ENCODE data around the gene NOD1.
"Not testable (repeated sequence)": the region's sequence is repeated elsewhere in the genome, so short reads cannot be mapped to it uniquely, and the experiment has no call there.

The NOD1 gene

DNA sequence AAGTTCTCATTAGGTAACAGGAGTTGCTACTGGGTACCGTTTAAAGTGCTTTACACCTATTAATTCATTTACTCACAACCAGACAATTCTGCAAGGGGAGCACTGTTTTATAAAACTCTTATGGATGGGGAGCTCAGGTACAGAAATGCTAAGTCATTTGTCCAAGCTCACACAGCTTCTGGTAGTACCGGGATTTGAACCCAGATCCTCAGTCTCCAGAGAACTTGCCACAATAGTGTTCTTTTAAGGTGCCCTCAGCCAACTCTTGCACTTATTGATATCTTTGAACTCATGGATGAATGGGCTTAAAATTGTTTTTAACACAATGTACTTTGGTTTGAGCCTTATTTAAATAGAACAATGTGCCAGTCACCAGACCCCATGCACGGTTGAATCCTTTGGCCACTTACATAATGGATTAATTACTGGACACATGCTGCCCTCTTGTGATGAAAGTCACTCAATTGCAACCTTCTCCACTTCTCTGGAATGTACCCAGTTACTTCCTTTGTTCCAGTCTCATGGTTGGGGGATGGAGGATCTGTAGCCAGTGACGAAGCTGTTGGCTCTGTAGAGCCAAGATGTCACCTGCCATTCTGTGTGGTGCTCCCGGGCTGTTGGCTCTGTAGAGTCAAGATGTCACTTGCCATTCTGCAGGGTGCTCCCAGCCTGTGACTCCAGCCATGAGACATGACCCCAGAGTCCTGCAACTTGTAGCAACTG is 65.6 kb downstream of the NOD1 start:
- no peak for DNase-seq

DNA sequence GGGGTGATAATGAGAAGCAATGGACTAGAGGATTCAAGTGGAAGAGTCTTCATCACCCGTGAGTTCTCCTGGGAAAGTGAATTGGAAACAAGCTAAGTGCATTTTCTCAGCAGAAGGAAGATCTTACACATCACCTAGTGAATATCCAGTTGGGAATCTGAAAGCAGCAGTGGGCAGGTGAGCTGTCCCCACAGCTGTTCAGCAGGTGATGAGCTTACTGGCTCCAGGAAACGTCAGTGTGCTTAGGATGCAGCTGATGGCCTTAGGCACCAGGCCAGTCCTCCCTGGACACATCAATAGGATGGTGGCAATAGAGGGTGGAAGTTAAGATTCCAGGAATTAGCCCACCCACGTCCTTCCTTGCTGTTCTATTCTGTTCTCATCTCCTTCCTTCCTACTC is 66.7 kb downstream of the NOD1 start:
- no peak for DNase-seq

DNA sequence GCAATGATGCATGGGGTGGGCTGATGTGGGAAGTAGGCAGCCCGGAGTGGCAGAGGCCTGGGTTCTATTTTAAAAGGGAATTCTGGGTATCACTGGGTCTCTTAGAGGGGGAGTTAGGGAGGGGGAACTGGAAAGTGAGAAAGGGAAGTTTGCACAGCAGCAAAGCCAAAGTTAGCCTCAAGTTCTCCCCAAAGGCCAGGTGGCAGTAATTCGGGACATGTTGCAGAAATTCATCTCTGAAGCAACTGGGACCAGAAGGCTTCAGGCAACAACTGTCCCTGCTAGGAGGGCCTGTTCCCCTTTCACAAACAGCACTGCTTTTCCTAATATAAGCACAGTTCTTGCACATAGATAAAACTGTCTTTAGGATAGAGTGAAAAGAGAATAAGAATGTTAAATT is 67.4 kb downstream of the NOD1 start:
- no peak for DNase-seq

DNA sequence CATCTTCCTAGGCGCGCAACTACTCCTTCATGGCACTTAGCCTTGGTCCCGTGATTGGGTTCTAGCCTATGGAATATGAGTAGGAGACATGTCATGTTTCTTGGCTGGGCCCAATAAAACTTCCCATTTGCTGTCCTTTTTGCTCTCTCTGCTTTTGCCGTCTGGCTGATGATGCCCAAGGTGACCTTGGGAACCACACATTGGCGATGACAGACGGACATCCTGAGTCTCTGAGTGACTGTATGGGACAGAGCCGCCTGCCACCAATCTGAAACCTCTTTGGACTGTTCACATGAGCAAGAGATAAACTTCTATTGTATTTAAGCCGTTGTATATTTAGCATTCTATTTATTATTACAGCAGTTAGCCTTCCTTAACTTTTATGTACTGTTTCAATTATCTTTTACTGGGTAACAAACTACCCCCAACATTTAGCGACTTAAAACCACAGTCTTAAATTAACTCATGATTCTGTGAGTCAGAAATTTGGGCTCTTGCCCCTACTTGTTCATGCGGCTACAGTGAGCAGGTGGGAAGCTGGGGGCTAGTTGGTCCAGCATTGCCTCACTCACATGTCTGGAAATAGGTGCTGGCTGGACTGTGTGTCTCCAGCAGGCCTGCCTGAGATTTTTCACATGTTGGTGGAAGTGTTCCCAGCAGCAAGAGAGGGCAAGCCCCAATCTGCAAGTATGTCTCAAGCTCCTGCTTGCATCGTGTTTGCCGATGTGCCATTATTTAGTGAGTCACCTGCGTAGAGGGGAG is 71.7 kb downstream of the NOD1 start:
- no peak for DNase-seq

DNA sequence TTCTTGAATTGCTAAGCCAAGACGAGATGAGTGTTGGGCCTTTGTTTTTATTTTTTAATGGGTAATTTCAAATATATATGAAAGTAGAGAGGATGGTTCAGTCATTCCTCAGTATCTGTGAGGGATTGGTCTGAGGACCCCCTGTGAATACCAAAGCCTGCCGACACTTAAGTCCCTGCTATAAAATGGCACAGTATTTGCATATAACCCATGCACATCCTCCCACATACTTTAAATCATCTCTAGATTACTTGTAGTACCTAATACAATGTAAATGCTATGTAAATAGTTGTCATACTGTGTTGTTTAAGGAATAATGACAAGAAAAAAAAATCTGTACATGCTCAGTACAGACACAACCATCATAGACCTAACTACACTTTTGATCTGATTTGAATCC is 73.4 kb downstream of the NOD1 start:
- no peak for DNase-seq

DNA sequence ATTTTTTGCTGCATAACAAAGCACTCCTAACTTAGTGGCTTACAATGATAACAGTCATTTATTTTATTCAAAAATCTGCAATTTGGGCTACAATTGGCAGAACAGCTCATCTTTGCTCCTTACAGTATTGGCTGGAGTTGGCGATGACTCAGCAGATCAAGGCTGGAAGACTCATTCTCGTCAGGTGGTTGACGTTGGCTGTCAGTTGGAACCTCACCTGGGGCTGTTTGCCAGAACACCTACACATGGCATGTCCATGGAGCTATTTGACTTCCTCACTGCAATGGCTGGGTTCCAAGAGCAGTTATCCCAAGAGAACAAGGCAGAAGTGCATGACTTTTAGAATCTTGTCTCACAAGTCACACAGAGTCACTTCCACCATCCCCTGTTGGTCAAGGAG is 75.1 kb downstream of the NOD1 start:
- DNase-seq = no peak

DNA sequence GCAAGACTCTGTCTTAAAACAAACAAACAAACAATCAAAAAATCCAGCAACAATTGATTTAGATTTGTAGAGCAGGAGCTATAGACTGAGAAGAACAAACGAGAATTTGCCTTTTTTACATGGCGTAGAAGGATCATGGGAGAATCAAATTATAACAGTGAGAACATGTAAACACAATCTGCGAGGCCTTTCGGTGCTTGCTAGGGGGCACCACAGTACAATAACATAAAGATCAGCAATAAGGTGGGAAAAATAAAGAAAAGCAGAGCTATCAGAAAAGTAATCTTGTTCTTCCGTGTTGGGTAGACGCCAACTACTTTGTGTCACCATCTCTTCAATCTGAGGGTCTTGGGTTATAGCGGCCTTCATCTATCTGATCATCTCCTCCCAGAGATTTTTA is 82.2 kb downstream of the NOD1 start:
- no peak for DNase-seq

DNA sequence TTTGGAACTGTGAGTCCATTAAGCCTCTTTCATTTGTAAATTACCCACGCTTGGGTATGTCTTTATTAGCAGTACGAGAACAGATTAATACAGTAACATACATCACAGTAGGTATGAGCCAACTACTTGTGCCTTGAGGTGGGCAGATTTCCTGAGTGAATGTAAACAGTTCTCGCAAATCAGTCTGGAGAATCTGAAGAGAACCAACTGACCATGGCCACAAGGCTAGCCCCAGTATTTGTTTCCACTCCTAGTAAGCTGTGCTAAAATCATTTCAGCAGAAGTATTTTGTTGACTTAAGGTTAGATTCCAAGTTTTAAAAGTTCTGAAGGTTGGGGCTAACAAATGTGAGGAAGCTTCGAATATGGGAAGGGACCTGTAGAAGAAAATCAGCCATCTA is 82.9 kb downstream of the NOD1 start:
- no peak for DNase-seq

DNA sequence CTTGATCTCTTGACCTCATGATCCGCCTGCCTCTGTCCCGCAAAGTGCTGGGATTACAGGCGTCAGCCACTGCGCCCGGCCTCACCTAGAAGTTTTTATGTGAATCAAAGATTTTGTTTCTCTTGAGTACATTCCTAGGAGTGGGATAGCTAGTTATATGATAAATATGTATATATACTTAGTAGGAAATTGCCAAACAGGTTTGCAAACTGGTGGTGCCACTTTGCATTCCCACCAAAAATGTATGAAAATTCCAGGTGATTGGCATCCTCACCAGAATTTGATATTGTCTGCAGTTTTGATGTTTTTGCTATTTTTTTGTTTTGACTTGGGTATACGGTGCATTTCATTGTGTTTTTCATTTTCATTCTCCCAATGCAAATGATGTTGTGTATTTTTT is 86.8 kb downstream of the NOD1 start:
- no peak for DNase-seq

DNA sequence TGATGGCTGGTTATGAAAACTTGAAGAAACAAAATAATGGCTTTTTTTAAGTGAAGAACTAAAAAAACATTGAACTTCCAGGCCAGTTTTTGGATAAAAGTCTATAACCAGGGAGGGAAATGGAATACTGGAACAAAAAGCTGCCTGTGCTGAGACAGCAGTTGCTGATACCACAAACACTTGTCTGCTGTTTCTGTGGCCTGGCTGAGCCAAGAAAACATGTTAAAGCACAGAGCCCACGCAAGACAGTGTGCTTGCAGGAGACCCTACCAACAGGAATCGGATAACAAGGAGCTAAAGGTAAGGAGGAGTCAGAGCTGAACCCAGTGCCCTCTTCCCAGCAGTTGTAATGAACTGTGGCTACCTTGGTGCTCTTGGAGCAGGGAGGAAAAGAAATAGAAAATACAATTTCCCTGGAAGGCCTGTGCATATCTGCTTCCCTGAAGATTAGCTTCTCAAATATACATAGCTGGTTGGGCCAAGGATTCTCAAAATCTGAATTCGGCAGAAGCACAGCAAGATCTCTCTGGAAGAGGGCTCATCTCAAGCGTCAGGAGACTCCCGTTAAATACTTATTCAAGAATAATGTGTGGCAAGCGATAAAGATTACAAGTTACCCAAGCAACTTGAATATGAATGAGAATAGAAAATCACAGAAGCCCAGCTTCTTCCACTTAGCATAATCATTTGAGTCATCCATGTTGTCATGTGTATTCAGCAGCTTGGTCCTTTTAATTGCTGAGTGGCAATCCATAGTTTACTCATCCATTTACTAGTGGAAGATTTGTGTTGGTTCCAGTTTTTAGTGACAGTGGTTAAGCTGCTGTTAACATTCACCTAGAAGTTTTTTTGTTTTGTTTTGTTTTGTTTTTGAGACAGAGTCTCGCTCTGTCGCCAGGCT is 87.6 kb downstream of the NOD1 start:
- no peak for DNase-seq

DNA sequence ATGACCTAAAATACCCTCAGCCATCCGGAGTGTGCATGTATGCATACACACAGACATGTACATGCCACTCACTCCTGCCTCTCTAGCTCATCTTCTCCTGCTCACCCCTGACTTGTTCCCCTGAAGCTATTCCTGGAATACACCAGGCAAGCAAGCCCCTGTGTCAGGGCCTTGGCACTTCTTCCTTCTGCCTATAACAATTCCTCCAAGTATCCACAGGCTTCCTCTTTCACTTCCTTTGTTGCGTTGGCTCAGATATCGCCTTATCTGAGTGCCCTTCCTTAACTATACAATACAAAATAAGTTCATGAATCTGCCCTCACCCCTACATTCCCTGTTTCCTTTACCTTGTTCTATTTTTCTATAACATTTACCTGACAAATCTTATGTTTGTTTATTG is 88.8 kb downstream of the NOD1 start:
- no peak for DNase-seq

DNA sequence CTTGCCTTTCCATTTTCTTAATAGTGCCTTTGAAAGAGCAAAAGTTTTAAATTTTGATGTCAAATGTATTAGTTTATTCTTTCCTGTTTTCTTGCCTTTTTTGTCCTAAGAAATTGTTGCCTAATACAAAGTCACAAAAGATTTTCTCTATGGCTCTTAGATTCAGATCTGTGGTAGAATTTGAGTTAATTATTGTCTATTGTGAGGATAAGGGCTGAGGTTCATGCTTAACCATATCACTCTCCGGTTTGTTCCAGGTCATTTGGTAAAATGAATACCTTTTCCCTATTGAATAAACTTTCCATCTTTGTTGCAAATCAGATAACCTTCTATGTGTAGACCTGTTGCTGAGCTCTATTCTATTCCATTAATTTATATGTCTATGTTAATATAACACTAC is 96.0 kb downstream of the NOD1 start:
- no peak for DNase-seq

DNA sequence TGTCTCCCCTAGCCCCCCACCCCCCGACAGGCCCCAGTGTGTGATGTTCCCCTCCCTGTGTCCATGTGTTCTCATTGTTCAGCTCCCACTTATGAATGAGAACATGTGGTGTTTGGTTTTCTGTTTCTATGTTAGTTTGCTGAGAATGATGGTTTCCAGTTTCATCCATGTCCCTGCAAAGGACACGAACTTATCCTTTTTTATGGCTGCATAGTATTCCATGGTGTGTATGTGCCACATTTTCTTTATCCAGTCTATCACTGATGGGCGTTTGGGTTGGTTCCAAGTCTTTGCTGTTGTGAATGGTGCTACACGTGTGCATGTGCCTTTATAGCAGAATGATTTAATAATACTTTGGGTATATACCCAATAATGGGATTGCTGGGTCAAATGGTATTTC is 97.8 kb downstream of the NOD1 start:
- DNase-seq = not testable (repeated sequence)

DNA sequence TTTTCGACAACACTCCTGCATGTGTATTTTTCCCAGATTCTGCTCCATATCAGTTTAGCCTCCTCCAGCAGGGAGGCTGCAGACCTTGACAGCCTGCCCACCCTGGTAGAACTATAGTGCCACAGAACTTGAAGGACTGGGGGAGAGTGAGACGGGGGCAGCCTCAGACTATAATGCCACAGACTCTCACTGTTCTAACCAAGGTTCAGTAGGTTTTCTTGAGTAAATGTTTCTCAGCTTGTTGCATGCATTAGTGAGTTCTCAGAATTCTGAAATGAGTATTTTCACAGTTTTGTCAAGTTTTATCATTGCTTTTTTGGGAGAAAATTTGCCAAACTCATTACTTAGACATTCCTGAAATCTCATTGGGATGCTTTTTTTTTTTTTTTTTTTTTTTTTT is 98.3 kb downstream of the NOD1 start:
- DNase-seq = no peak

DNA sequence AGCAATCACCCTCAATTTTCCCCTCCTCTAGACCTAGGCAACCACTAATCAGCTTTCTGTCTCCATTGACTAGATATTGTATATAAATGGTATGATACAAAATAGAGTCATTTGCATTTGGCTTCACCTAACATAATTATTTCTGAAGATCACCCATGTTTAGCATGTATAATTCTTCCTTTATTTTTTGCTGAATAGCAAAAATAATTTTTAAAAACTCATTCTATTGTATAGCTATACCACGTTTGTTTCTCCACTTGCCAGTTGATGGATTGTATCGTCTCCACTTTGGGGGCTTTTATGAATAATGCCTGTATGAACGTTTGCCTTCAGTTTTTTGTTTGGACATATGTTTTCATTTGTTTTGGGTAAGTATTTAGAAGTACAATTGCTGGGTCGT is 98.8 kb downstream of the NOD1 start:
- DNase-seq = no peak

DNA sequence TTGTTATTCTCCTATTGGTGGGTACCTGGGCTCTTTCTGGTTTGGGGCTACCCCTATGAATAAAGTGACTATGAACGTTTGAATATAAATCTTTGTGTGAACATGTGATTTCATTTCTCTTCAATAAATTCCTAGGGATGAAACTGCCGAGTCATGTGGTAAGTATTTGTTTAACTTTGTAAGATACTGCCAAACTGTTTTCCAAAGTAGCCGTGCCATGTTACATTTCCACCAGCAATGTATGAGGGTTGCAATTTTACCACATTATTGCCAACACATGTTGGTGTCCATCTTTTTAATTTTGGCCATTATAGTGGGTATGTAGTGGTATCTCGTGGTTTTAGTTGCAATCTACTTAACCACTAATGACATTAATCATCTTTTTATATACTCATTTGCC is 99.5 kb downstream of the NOD1 start:
- no peak for DNase-seq

DNA sequence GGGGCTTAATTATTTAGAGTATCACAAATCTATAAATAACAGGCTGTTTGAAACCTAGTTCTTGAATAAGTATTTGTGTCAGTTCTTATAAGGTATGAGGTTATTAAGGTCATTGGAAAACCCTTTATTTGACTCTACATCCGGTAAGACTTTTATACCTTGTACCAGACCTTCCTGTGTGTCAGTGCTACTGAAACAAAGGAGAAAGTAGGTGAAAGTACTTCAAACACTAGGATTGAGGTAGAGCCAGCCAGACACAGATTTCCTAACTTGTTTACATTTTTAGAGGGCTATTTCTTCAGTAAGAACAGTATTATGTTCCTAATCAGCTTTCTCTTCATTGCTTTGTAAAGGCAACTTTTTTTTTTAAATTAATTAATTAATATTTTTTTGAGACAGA is 100.3 kb downstream of the NOD1 start:
- DNase-seq = no peak

Measured in activated T-cell treated with anti-CD3 and anti-CD28 coated beads, Interleukin-2, amount 50 U/mL, for 1 hour (primary cell).